Measurements from ENCODE around the gene FLOT2. TPM values are rescaled to one million over a fixed set of nuclear protein-coding genes. Genes with fewer than 3 reads are reported as not detected.
A peak's percentile ranks its signal among the peaks of the same experiment; 100 is the strongest.

Gene FLOT2
- total and polyA plus RNA-seq, 4 donors: 46.2 to 226 (median 121) TPM

GRCh38 chr17:28917029-28917428, 19.5 kb upstream of the FLOT2 start:
- Histone ChIP-seq H3K4me1 (ENCODE audit: control insufficient read depth in 5 of 5, insufficient read depth in 5 of 5, low read length in 5 of 5) (peaks cover 0 to 6% (median 3%) of the 10 kb centered on the region in 5 donors), H3K4me3 (no peak overlapping the region), H3K36me3 (ENCODE audit: control insufficient read depth in 4 of 4, insufficient read depth in 4 of 4, low read length in 4 of 4) (peaks cover 54 to 70% (median 58%) of the 10 kb centered on the region in 4 donors), H3K9me3 (ENCODE audit: control insufficient read depth in 4 of 4, insufficient read depth in 3 of 4, low read length in 3 of 4) (peaks cover 0 to 2% (median 0%) of the 10 kb centered on the region in 4 donors), H3K9ac (ENCODE audit: insufficient read depth in 1 of 2, low read length in 2 of 2) (no peak overlapping the region), H3K27ac (ENCODE audit: low read depth in 1 of 2, low read length in 1 of 2) (no peak overlapping the region), H3K27me3 (ENCODE audit: control insufficient read depth in 3 of 3, insufficient read depth in 3 of 3, low read length in 2 of 3) (no peaks in the 10 kb centered on the region)
- ATAC-seq (ENCODE audit: insufficient read depth, low FRiP score): no peak
- TF ChIP-seq CTCF (IDR thresholded peaks at IDR 0.05; ENCODE audit: control extremely low read depth, extremely low read depth): no peak
- WGBS, 2 donors: 86 to 89% methylated on average over 12 of the region's 12 CpGs
- no peak for DNase-seq

- H3K9me3 ChIP-seq (ENCODE audit: control insufficient read depth in 4 of 4, insufficient read depth in 3 of 4, low read length in 3 of 4): peaks cover 0 to 2% (median 0%) of the 10 kb centered on the region in 4 donors
- H3K4me3 ChIP-seq: no peak overlapping the region
- no peak overlapping the region for H3K27ac ChIP-seq (ENCODE audit: low read depth in 1 of 2, low read length in 1 of 2)
- ATAC-seq (ENCODE audit: insufficient read depth, low FRiP score) (peak; percentile 77), DNase-seq (peak; percentile 40 to 53 (median 51))
- H3K9ac ChIP-seq (ENCODE audit: insufficient read depth in 1 of 2, low read length in 2 of 2): no peak overlapping the region
- peak; percentile 75 for TF ChIP-seq CTCF (IDR thresholded peaks at IDR 0.05; ENCODE audit: control extremely low read depth, extremely low read depth)
- peaks cover 0 to 9% (median 3%) of the 10 kb centered on the region in 5 donors for H3K4me1 ChIP-seq (ENCODE audit: control insufficient read depth in 5 of 5, insufficient read depth in 5 of 5, low read length in 5 of 5)
- H3K27me3 ChIP-seq (ENCODE audit: control insufficient read depth in 3 of 3, insufficient read depth in 3 of 3, low read length in 2 of 3): no peaks in the 10 kb centered on the region
- WGBS, 2 donors: 47 to 55% methylated on average over 6 of the region's 6 CpGs
- peaks cover 55 to 70% (median 62%) of the 10 kb centered on the region in 4 donors for H3K36me3 ChIP-seq (ENCODE audit: control insufficient read depth in 4 of 4, insufficient read depth in 4 of 4, low read length in 4 of 4)
Observed at GRCh38 chr17:28916302-28916934, 18.9 kb upstream of the FLOT2 start.

DNA sequence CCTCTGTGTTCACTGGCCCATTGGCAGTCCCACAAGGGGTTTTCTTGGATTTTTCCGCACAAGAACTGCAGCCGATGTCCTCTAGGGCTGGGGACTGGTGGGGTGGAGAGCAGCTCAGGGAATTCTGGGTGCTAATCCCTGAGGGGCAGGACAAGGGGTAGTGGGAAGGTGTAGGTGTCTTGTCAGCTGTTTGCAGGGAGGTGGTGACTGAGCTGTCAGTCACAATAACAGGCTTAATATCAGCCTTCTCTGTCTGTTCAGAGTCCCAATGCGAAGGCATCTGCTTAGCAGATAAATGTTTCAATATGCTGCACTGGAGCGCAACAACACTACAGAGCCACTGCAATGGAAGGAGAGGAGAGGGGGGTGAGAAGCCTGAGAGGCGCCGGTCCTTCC, 15.4 kb upstream of the FLOT2 start:
- peak overlapping the region in 1 of 2 donors; percentile 44 for H3K27ac ChIP-seq (ENCODE audit: low read depth in 1 of 2, low read length in 1 of 2)
- H3K27me3 ChIP-seq (ENCODE audit: control insufficient read depth in 3 of 3, insufficient read depth in 3 of 3, low read length in 2 of 3): no peaks in the 10 kb centered on the region
- WGBS, 2 donors: 86 to 93% methylated on average over 6 of the region's 6 CpGs
- no peak overlapping the region for H3K4me3 ChIP-seq
- no peaks in the 10 kb centered on the region for H3K9me3 ChIP-seq (ENCODE audit: control insufficient read depth in 4 of 4, insufficient read depth in 3 of 4, low read length in 3 of 4)
- H3K4me1 ChIP-seq (ENCODE audit: control insufficient read depth in 5 of 5, insufficient read depth in 5 of 5, low read length in 5 of 5): peaks cover 0 to 11% (median 6%) of the 10 kb centered on the region in 5 donors
- H3K9ac ChIP-seq (ENCODE audit: insufficient read depth in 1 of 2, low read length in 2 of 2): no peak overlapping the region
- no peak for TF ChIP-seq CTCF (IDR thresholded peaks at IDR 0.05; ENCODE audit: control extremely low read depth, extremely low read depth)
- H3K36me3 ChIP-seq (ENCODE audit: control insufficient read depth in 4 of 4, insufficient read depth in 4 of 4, low read length in 4 of 4): peaks cover 44 to 79% (median 71%) of the 10 kb centered on the region in 4 donors
- ATAC-seq (ENCODE audit: insufficient read depth, low FRiP score) (no peak), DNase-seq (no peak)
